ENCODE measurements around the gene NALCN.

DNA sequence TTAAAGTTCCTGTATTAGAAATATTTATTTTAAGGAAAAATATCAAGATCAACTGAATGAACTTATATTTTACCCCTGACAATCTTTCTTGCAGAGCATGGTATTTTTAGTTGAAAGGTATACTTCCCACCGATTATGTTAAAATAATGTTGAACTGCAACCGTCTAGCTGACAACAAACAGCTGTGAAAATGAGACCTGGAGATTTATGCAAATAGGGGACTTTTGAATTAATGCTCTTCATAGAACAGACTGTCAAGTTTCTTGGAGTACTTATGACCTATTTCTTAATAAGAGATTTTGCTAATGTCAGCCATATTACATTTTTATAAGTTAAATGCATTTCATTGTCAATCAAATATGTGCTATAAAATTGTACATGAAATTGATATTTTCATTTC is 210.9 kb downstream of the NALCN start:
- no peak for TF ChIP-seq POLR2A (IDR thresholded peaks at IDR 0.05; ENCODE audit: low read length)
- no peak for TF ChIP-seq GATA1 (IDR thresholded peaks at IDR 0.05; ENCODE audit: low read depth, low read length)
